GM19351 (cell line): Measurements from ENCODE around the gene LMO3.
"Not testable (repeated sequence)": the region's sequence is repeated elsewhere in the genome, so short reads cannot be mapped to it uniquely, and the experiment has no call there.

ENCODE experiments used
- ATAC-seq: cut with Tn5 transposase; IDR thresholded peaks from one replicate; pipeline ENCODE4 v1.9.1; 2021; ENCODE audit warnings: mild to moderate bottlenecking, moderate library complexity; ENCODE audit not compliant: unreplicated experiment

LMO3 gene

DNA sequence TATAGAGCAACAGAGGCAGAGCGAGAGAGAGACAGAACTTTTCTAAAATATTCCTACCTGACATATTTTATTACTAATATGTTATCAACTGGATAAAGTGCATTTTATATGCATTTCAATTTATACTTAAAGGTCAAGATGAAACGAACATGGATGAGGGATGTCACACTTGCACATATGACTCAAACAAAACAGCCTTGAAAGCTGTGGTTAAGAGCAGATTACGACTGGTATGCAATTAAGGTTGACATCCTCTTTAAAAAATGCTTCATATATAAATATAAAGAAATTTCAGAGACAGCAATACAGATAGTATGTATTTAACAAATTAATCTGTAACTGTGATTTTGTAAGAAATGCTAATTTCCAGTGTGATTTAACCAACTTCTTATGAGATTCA, 52.5 kb downstream of the LMO3 start:
- ATAC-seq, result no peak

GRCh38 chr12:16552301-16552700, 53.7 kb downstream of the LMO3 start:
- ATAC-seq, result no peak

- ATAC-seq, result no peak
Observed at GRCh38 chr12:16545836-16546235, 60.1 kb downstream of the LMO3 start.

DNA sequence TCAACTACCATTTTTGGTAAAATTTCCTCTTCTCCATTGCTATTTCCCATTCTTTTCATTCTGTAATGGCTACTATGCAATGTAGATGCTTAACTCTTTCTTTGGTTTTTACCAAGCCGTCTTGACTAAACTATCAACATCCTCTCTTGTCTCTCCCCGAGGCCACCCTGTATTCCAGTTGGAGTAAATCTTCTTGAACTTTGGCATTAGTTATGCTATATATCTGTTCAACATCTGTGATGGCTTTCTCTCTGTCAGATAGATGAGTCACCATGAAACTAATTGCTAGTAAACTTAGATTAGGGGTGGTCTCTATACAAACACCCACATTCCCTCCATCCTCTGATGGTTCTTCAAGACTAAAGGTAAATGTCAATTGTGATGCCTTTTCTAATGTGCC, 63.4 kb downstream of the LMO3 start:
- no peak for ATAC-seq

DNA sequence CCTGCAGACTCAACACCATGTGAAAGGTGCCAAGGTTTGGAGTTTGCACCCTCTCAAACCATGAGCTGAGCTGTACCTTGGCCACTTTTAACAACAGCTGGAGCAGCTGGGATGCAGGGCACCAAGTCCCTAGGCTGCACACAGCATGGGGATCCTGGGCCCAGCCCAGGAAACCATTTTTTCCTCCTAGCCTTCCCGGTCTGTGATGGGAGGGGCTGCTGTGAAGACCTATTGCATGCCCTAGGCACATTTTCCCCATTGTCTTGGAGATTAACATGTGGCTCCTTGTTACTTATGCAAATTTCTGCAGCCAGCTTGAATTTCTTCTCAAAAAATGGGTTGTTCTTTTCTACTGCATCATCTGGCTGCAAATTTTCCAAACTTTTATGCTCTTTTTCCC, 68.3 kb downstream of the LMO3 start:
- not testable (repeated sequence) for ATAC-seq

DNA sequence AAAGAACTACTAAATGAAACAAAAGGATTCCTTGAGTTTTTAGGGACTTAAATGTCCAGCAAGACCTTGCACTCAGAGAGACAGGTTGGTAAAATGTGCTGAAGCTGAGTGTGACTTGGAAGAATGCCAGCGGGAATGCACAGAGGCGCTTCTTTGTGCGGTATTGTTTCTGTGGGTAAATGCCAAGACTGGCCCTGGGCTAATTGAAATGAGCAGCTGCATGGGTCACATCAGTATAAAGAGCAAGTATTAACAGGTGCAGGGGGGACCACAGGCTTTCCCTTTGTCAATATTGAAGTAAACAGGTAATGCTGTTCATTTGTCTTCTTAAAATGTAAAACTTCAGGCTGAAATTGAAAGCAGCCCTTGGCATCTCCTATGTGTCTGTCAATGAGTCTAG, 74.3 kb downstream of the LMO3 start:
- ATAC-seq, result no peak

DNA sequence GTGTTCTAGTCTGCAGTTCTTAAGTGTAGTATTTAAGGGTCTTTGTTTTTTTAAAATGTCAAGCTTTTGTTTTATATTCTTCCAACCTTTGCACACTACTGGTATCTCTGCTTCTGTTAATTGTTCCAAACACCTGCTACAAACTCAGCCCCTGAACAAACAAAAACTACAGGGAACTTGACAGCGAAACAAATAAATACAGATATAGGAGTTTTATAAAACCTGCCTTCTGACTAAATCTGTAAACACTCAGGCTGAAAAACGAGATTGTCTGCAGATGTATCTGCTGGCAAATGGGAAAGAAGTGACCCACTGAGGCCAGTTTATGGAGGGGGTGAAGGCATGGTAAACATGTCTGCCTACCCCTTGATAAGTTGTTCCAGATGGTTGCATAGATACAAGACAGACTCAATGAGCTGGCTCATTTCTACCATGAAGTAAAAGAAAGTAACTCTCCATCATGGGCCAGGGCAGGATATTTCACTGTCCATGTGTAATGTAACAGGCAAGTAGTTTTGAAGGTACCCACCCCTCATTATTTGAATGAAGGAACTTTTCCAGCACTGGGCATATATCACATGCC, 75.6 kb downstream of the LMO3 start:
- no peak for ATAC-seq

DNA sequence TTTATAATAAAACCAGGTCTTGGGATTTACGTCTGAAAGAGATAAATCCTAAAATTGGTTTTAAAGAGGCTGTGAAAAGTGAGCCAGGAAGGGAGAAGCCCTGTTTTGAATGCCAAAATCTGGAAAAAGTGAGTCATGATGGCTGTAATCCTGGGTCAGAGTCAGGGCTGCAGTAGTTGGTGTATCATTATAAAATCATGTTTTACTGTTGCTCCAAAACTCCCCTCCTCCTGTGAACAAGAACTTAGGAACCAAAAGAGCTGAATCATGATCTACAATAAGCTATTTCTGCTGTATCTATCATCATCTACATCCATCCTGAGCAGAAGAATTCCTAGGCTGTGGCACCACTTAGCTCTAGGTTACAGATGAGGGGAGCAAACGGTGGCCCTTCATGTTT, 79.3 kb downstream of the LMO3 start:
- ATAC-seq, result no peak

- no peak for ATAC-seq
Observed at GRCh38 chr12:16524378-16524777, 81.6 kb downstream of the LMO3 start.

DNA sequence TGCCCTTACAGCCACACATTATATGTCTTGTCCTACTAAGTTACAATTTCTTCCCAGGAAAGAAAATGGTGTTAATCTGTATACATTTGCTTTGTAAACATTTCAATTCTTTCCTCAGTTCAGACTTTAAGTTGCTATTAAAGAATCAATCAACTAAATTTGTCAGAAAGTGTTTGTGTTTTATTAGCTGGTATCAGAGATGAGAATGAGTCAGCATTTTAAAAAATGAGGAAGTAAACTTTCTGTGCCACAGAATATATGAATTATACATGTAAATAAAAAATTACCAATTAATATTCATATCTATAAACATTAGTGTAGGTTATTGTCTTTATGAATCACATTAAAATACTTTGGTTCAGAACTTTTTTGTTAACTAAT, 82.0 kb downstream of the LMO3 start:
- ATAC-seq, result no peak

GRCh38 chr12:16523284-16523950, 82.5 kb downstream of the LMO3 start:
- ATAC-seq, result no peak

DNA sequence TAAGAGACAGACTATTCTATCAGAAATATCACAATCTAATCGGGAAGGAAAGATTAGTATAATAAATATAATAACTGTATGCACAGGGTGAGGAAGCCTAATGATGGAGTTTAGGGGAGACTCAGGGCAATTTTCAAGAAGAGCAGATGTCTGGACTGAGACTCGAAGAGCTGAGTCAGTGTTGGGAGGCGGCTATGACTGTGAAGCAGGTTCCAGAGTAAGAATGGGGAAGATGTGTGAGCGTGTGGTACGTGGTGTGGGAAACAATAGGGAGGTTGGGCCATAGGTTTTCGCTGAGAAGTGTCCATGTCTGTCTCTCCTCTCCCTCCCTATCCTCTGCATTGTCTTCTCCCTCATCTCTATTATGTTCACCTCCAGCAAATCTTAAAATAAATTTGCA, 85.6 kb downstream of the LMO3 start:
- no peak for ATAC-seq

GRCh38 chr12:16515666-16516065, 90.3 kb downstream of the LMO3 start:
- no peak for ATAC-seq

DNA sequence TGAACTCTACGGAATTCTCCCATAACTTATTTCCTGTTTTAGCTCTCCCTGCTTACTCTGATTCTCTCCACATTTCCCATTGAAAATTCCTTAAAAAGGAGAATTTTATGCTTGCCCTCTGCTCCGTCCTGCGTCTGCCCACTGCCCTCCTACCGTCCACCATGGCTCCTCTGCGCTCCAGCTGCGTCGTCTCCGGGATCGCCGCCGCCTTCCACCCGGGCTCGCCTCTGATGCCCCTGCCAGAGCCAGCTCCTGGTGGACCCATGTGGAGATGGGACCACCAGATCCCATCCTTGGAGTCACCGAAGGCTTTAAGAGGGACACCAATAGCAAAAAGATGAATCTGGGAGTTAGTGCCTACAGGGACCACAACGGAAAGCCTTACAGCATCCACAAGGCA, 92.7 kb downstream of the LMO3 start:
- no peak for ATAC-seq

DNA sequence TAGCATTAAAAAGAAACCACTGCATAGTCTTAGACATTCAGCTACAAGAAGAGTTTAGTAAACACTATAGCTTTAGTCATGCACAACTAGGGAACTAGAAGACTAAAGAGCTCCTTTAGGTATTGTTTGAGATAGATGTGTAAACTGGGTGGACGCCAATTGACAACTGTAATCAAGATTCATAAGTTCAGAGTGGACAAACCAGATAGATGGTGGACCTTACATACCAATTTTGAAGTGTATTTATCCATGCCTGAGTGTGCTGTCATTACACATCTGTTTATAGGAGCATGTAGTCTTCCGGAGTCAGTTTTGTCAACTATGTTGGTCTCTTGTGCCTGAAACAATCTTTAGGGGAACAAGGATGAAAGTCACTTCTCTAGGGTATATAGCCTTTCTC, 96.6 kb downstream of the LMO3 start:
- ATAC-seq, result no peak

- ATAC-seq, result no peak
Observed at GRCh38 chr12:16506394-16506793, 99.6 kb downstream of the LMO3 start.

- no peak for ATAC-seq
Observed at GRCh38 chr12:16504200-16504599, 101.8 kb downstream of the LMO3 start.

DNA sequence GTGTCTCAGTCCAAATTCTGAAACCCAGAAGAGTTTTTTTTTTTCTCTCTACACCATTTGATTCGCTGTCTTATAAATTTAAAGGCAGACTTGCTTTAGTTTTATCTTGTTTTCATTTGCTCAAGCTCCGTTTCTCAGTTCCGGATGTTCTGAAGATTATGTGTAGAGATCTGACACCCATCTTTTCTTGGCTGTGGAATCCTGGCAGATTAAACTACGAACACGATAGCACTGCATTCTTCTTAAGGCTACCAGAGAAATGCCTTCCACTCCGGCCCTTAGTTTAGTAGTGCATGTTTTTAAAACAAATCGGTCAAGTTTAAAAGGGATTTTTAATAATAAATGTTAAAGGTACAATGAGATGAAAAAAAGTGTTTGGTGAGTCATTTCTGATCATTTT, 106.4 kb downstream of the LMO3 start:
- ATAC-seq, result no peak
